ENCODE results near the gene SLC49A4.

DNA sequence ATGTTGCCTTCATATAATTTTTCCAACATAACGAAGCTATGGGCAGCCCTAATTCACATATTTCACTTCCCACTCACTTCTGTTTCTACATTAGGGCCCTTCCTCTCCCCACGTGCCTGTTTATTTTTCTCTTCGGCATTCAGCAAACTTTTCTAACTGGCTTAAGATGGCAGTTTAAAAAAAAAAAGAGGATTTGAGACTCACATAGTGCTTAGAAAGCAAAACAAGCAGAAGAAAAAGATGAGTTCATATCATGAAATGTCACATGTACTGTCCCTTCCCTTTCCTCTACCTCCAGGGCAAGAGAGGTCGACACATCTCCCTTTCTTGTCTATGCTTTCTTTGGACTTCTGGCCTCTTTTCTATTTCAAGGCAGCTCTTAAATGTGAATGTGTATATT lies 30.6 kb downstream of the SLC49A4 start:
- TF ChIP-seq, protein P1, sequence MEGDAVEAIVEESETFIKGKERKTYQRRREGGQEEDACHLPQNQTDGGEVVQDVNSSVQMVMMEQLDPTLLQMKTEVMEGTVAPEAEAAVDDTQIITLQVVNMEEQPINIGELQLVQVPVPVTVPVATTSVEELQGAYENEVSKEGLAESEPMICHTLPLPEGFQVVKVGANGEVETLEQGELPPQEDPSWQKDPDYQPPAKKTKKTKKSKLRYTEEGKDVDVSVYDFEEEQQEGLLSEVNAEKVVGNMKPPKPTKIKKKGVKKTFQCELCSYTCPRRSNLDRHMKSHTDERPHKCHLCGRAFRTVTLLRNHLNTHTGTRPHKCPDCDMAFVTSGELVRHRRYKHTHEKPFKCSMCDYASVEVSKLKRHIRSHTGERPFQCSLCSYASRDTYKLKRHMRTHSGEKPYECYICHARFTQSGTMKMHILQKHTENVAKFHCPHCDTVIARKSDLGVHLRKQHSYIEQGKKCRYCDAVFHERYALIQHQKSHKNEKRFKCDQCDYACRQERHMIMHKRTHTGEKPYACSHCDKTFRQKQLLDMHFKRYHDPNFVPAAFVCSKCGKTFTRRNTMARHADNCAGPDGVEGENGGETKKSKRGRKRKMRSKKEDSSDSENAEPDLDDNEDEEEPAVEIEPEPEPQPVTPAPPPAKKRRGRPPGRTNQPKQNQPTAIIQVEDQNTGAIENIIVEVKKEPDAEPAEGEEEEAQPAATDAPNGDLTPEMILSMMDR (IDR thresholded peaks at IDR 0.05), result no peak
- TF ChIP-seq POLR2A (IDR thresholded peaks at IDR 0.05), result no peak
